Measurements from ENCODE around the gene KRT74. TPM values are rescaled to one million over a fixed set of nuclear protein-coding genes. Genes with fewer than 3 reads are reported as not detected.

KRT74 gene
- total and polyA plus RNA-seq, 10 of the 15 experiments (the other 5 are each of a cell fraction or from before 2014, with no cell fraction given), result not detected

GRCh38 chr12:52606581-52607218, 33.1 kb upstream of the KRT74 start:
- intact Hi-C loops (cut with micrococcal nuclease; ENCODE audit: unreplicated experiment), result no loop called here
- ChIA-PET RAD21 (ENCODE audit: unreplicated experiment) (no interaction called here), CTCF (no interaction called here), SMC1A (ENCODE audit: uncharacterized antibody, unreplicated experiment) (no interaction called here), POLR2A (no interaction called here)
- H3K36me3 ChIP-seq (ENCODE audit: control insufficient read depth in 2 of 2, insufficient read depth in 2 of 2, low read length in 1 of 2), result no peaks in the 10 kb centered on the region
- H3K27me3 ChIP-seq (replicated peaks in 1 of 2; ENCODE audit: control insufficient read depth in 2 of 2, insufficient read depth in 2 of 2, low read length in 1 of 2), result peaks cover 3% of the 10 kb centered on the region in 2 experiments; a peak in 3 of 4 replicates
- no peak for ATAC-seq
- H3K4me3 ChIP-seq, result no peak overlapping the region
- in situ Hi-C loops (cut with MboI), result no loop called here
- BruUV-seq (replicated peaks), result no TSS peak
- TF ChIP-seq POLR2AphosphoS2 (IDR thresholded peaks at IDR 0.05; ENCODE audit: low read depth, low read length), result no peak
- TF ChIP-seq TCF7 (IDR thresholded peaks at IDR 0.05; ENCODE audit: borderline replicate concordance), result no peak
- TF ChIP-seq ATF3 (IDR thresholded peaks at IDR 0.05; ENCODE audit: borderline replicate concordance, extremely low read depth, low read depth, low read length), result no peak
- no peak for TF ChIP-seq NFYA (IDR thresholded peaks at IDR 0.05; ENCODE audit: borderline replicate concordance, low read depth, low read length)
- TF ChIP-seq CHD4 (IDR thresholded peaks at IDR 0.05), result no peak
- TF ChIP-seq EGR1 (IDR thresholded peaks at IDR 0.05; ENCODE audit: borderline replicate concordance in 1 of 2, low read depth in 2 of 2, low read length in 2 of 2), result no peak
- no peak for TF ChIP-seq TAF1 (IDR thresholded peaks at IDR 0.05; ENCODE audit: borderline replicate concordance, low read depth, low read length)
- TF ChIP-seq ZSCAN29 (IDR thresholded peaks at IDR 0.05), result no peak
- TF ChIP-seq RAD21 (IDR thresholded peaks at IDR 0.05; ENCODE audit: insufficient read depth, low read depth, low read length), result no peak
- no peak for TF ChIP-seq BMI1 (IDR thresholded peaks at IDR 0.05; ENCODE audit: borderline replicate concordance)
- no peak for TF ChIP-seq MYB (IDR thresholded peaks at IDR 0.05; ENCODE audit: borderline replicate concordance, low read depth, low read length)
- no peak for TF ChIP-seq CBX3 (IDR thresholded peaks at IDR 0.05; ENCODE audit: borderline replicate concordance, low read depth)
- no peak for TF ChIP-seq YY1 (IDR thresholded peaks at IDR 0.05; ENCODE audit: low read depth, low read length)
- H3K79me2 ChIP-seq (ENCODE audit: control insufficient read depth, insufficient read depth, low read length), result no peaks in the 10 kb centered on the region
- H3K27ac ChIP-seq (ENCODE audit: control insufficient read depth, insufficient read depth), result no peak overlapping the region
- no peaks in the 10 kb centered on the region for H3K9me3 ChIP-seq (replicated peaks; ENCODE audit: control insufficient read depth, insufficient read depth, low read length)
- WGBS (ENCODE audit: insufficient coverage, insufficient replicate concordance, low lambda C conversion rate, missing lambda C conversion rate), result 8% methylated on average over 7 of the region's 7 CpGs
- H3K4me2 ChIP-seq (ENCODE audit: control insufficient read depth, insufficient read depth), result no peak overlapping the region
- DNase-seq (ENCODE audit: low read depth, low spot score), result no peak
- no peak for FAIRE-seq
- no peaks in the 10 kb centered on the region for H4K20me1 ChIP-seq (ENCODE audit: control insufficient read depth, insufficient read depth)
- H3K9ac ChIP-seq (ENCODE audit: control insufficient read depth, insufficient read depth, low read length), result no peak overlapping the region
- H3K4me1 ChIP-seq (ENCODE audit: control insufficient read depth, insufficient read depth, low read length), result no peaks in the 10 kb centered on the region
- no peak overlapping the region for H2AFZ ChIP-seq (ENCODE audit: control insufficient read depth, low read depth, low read length)
